Measurements from ENCODE around the gene BCL2L14.

- TF ChIP-seq, protein P1, sequence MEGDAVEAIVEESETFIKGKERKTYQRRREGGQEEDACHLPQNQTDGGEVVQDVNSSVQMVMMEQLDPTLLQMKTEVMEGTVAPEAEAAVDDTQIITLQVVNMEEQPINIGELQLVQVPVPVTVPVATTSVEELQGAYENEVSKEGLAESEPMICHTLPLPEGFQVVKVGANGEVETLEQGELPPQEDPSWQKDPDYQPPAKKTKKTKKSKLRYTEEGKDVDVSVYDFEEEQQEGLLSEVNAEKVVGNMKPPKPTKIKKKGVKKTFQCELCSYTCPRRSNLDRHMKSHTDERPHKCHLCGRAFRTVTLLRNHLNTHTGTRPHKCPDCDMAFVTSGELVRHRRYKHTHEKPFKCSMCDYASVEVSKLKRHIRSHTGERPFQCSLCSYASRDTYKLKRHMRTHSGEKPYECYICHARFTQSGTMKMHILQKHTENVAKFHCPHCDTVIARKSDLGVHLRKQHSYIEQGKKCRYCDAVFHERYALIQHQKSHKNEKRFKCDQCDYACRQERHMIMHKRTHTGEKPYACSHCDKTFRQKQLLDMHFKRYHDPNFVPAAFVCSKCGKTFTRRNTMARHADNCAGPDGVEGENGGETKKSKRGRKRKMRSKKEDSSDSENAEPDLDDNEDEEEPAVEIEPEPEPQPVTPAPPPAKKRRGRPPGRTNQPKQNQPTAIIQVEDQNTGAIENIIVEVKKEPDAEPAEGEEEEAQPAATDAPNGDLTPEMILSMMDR (IDR thresholded peaks at IDR 0.05): no peak
- TF ChIP-seq ZFX (IDR thresholded peaks at IDR 0.05; ENCODE audit: borderline replicate concordance): no peak
These were observed 15.6 kb downstream of the BCL2L14 start for GRCh38 chr12:12086362-12086761.
